Measurements from ENCODE around the gene TMEM272. TPM values are rescaled to one million over a fixed set of nuclear protein-coding genes. Genes with fewer than 3 reads are reported as not detected.

Gene TMEM272
- total and polyA plus RNA-seq, 2 of the 13 experiments (the other 11 are each of a cell fraction or from before 2014, with no cell fraction given) = 0.37 to 0.62 TPM

- ChIA-PET POLR2A (no interaction called here), CTCF (ENCODE audit: low intra/inter-chr PET ratio, low total read pairs) (no interaction called here)
- no peaks in the 10 kb centered on the region for H3K4me1 ChIP-seq (ENCODE audit: insufficient read depth, low read length)
- no peak for ATAC-seq
- no peak overlapping the region for H3K27ac ChIP-seq (ENCODE audit: extremely low read length, insufficient read depth, low read length)
- no peak overlapping the region for H3K9ac ChIP-seq (ENCODE audit: insufficient read depth, low read depth, low read length)
- intact Hi-C loops (cut with micrococcal nuclease; ENCODE audit: unreplicated experiment) = no loop called here
- no peak overlapping the region for H3K4me2 ChIP-seq (ENCODE audit: low read depth, low read length)
- TF ChIP-seq ZNF335 (CRISPR knock-in tag; IDR thresholded peaks at IDR 0.05) = no peak
- H2AFZ ChIP-seq (ENCODE audit: low read length) = no peak overlapping the region
- no peaks in the 10 kb centered on the region for H3K36me3 ChIP-seq (replicated peaks in 1 of 2; ENCODE audit: control insufficient read depth in 1 of 2, insufficient read depth in 2 of 2, low read length in 2 of 2)
- no peak for DNase-seq (ENCODE audit: low spot score)
- no peaks in the 10 kb centered on the region for H4K20me1 ChIP-seq (ENCODE audit: insufficient read depth, low read length)
- BruUV-seq (replicated peaks) = no TSS peak
- FAIRE-seq = no peak
- in situ Hi-C loops (cut with HindIII; ENCODE audit: extremely low pct_ligation_motif_present, low pct_unique_long_range_greater_than_20kb) = no loop called here
- no peaks in the 10 kb centered on the region for H3K27me3 ChIP-seq (ENCODE audit: control insufficient read depth in 1 of 2, insufficient read depth in 2 of 2, low read length in 2 of 2)
- no peaks in the 10 kb centered on the region for H3K9me3 ChIP-seq (ENCODE audit: low read length)
- H3K4me3 ChIP-seq (replicated peaks in 1 of 3; ENCODE audit: insufficient read depth in 1 of 3, low read depth in 2 of 3, low read length in 3 of 3) = no peak overlapping the region
- WGBS (ENCODE audit: low lambda C conversion rate) = 99% methylated on average over 6 of the region's 6 CpGs
- no peaks in the 10 kb centered on the region for H3K79me2 ChIP-seq (ENCODE audit: insufficient read depth, low read length)
Measured at GRCh38 chr13:51873117-51873798, 28.3 kb upstream of the TMEM272 start.

GRCh38 chr13:51870616-51871015 lies 25.6 kb upstream of the TMEM272 start:
- CTCF ChIA-PET (ENCODE audit: low intra/inter-chr PET ratio, low total read pairs) = no interaction called here
- POLR2A ChIA-PET = no interaction called here
- Histone ChIP-seq H4K20me1 (ENCODE audit: insufficient read depth, low read length) (no peaks in the 10 kb centered on the region), H3K9ac (ENCODE audit: insufficient read depth, low read depth, low read length) (no peak overlapping the region), H3K27me3 (ENCODE audit: control insufficient read depth in 1 of 2, insufficient read depth in 2 of 2, low read length in 2 of 2) (no peaks in the 10 kb centered on the region), H3K4me3 (replicated peaks in 1 of 3; ENCODE audit: insufficient read depth in 1 of 3, low read depth in 2 of 3, low read length in 3 of 3) (no peak overlapping the region), H3K36me3 (replicated peaks in 1 of 2; ENCODE audit: control insufficient read depth in 1 of 2, insufficient read depth in 2 of 2, low read length in 2 of 2) (no peaks in the 10 kb centered on the region), H3K4me2 (ENCODE audit: low read depth, low read length) (no peak overlapping the region), H3K79me2 (ENCODE audit: insufficient read depth, low read length) (no peaks in the 10 kb centered on the region), H3K9me3 (ENCODE audit: low read length) (no peaks in the 10 kb centered on the region), H3K27ac (ENCODE audit: extremely low read length, insufficient read depth, low read length) (no peak overlapping the region), H2AFZ (ENCODE audit: low read length) (no peak overlapping the region), H3K4me1 (ENCODE audit: insufficient read depth, low read length) (no peaks in the 10 kb centered on the region)
- FAIRE-seq = no peak
- in situ Hi-C loops (cut with HindIII; ENCODE audit: extremely low pct_ligation_motif_present, low pct_unique_long_range_greater_than_20kb) = no loop called here
- TF ChIP-seq ZNF619 (CRISPR knock-in tag; IDR thresholded peaks at IDR 0.05) (no peak), RARA (CRISPR knock-in tag; IDR thresholded peaks at IDR 0.05) (no peak), ETS1 (CRISPR knock-in tag; IDR thresholded peaks at IDR 0.05) (no peak), ZMYM2 (CRISPR knock-in tag; IDR thresholded peaks at IDR 0.05) (no peak), NFRKB (IDR thresholded peaks at IDR 0.05) (no peak), ZNF121 (CRISPR knock-in tag; IDR thresholded peaks at IDR 0.05) (no peak), ZNF709 (CRISPR knock-in tag; IDR thresholded peaks at IDR 0.05) (no peak), MXD3 (CRISPR knock-in tag; IDR thresholded peaks at IDR 0.05) (no peak)
- DNase-seq (ENCODE audit: low spot score) = no peak
- WGBS (ENCODE audit: low lambda C conversion rate) = 82% methylated on average over 3 of the region's 3 CpGs
- no TSS peak for BruUV-seq (replicated peaks)
- ATAC-seq = no peak
- intact Hi-C loops (cut with micrococcal nuclease; ENCODE audit: unreplicated experiment) = no loop called here

Data from HepG2 (cell line).